HG02938 (cell line): ENCODE data around the gene CEP72.
"Not testable (repeated sequence)": the region's sequence is repeated elsewhere in the genome, so short reads cannot be mapped to it uniquely, and the experiment has no call there.

Source experiments
- ATAC-seq: cut with Tn5 transposase; IDR thresholded peaks from one replicate; pipeline ENCODE4 v1.9.1; 2021; ENCODE audit warnings: mild to moderate bottlenecking, moderate library complexity; ENCODE audit not compliant: unreplicated experiment

The CEP72 gene, protein sequence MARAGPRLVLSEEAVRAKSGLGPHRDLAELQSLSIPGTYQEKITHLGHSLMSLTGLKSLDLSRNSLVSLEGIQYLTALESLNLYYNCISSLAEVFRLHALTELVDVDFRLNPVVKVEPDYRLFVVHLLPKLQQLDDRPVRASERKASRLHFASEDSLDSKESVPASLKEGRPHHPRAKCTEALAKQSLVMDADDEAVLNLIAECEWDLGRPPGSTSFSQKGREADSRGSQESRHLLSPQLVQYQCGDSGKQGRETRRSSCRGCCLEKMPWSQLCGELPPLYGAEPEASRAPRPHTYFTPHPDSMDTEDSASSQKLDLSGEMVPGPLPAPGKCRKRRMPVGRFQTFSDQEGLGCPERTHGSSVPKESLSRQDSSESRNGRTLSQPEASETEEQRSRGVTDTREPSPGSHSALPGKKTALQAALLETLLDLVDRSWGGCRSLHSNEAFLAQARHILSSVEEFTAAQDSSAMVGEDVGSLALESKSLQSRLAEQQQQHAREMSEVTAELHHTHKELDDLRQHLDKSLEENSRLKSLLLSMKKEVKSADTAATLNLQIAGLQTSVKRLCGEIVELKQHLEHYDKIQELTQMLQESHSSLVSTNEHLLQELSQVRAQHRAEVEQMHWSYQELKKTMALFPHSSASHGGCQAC

DNA sequence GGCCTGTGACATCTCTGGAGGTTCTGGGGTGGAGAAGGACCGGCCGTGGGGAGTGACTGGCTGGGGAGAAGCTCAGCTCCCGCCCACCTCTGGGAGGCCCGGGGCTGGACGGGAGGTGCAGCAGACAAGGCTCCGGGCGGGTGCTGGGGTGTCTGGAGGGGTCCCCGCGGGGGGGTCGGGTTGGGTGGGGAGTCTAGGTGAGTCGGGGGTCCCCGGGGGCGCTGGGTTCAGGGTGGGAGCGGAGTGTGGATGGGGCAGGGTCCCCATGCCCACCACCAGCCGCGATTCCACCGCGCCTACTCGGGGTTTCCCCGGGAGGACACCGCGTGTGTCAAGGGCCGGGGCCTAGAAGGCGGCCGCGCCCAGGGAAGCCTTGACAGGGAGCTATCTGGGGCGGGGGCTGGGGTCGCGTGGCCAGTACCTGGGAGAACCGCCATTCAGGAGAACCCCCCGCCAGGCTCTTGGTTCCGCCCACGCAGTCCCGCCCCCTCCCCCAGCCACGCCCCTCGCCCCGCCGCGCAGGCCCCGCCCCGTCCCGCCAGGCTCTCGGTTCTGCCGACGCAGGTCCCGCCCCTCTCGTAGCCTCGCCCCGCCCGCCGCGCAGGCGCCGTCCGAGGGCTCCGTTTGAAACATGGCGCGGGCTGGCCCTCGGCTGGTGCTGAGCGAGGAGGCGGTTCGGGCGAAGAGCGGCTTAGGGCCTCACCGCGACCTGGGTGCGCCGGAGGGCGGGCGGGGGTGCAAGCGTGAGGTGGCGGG, at the start of gene CEP72:
TSS of gene CEP72 (plus strand) at position 610 of the 756 bp plus-strand sequence. CDS start at position 632, 22 bp downstream.
- peak; percentile 72 for ATAC-seq

GRCh38 chr5:565782-566440, 46.2 kb upstream of the CEP72 start:
- no peak for ATAC-seq

GRCh38 chr5:566636-567309, 45.4 kb upstream of the CEP72 start:
- ATAC-seq, result no peak

DNA sequence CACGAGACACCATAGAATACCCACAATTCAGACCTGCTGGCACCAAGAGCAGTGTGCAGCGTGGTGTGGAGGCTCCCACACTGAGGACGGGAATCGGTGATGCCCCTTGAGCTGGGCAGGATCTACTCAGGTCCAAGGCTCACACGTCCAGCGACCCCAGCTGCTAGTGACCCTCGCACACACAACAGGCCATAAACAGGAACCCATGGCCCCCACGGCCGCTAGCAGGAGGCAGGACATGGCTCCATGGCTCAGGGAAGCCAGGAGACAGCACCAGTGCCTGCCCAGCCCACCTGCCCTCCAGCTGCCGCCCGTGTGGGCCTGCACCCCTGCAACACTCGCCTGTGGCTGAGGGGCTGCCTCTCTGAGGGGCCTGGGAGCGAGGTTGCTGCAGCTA, 44.5 kb upstream of the CEP72 start:
- no peak for ATAC-seq

DNA sequence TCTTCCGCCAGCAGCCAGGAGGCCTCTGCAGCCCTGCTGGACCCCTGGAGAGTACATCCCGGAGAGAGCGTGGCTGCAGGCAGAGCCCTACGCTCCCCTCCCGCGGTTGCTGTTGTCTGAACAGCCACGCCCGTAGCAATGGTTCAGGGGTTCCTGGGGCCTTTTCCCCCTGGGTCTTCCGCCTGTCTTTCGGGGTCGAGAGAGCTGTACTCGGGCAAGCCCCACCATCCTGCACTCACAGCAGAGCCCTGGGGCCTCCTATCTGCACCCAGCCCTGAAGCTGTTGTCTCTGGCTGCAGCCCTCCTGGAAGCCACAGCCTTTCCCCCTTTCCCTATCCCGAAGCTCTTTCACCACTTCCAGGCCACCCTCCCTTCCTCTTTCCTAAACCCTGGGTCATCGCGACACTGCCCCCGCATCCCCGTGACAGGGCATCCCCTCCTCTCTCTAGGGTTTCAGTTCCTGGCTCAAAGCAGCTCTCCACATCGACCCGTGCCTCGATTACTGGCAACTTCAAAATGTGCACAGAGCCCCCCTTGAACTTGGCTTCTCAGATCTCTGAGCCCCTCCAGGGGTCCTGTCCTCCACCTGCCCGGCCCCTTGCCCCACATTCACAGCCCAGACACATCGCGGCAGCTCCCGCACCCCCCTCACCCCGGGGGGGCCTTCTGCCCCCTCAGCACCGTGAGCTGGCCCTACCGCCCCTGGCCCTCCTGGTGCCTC, 43.9 kb upstream of the CEP72 start:
- no peak for ATAC-seq

GRCh38 chr5:568809-569208, 43.3 kb upstream of the CEP72 start:
- no peak for ATAC-seq

- ATAC-seq, result no peak
Measured at GRCh38 chr5:569358-569867, 42.7 kb upstream of the CEP72 start.

GRCh38 chr5:569868-570361, 42.2 kb upstream of the CEP72 start:
- no peak for ATAC-seq

DNA sequence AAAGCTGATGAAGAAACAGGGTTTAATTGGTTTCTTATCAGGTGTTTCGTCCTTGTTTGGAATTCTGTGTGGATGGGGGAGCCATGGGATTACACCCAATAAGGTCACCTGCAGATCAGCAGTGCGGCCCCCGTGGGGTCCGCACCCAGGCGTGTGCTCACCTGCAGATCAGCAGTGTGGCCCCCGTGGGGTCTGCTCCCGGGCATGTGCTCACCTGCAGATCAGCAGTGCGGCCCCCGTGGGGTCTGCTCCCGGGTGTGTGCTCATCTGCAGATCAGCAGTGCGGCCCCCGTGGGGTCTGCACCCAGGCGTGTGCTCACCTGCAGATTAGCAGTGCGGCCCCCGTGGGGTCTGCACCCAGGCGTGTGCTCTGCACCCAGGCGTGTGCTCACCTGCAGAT, 41.7 kb upstream of the CEP72 start:
- ATAC-seq, result no peak

- no peak for ATAC-seq
Measured at GRCh38 chr5:570886-571285, 41.3 kb upstream of the CEP72 start.

DNA sequence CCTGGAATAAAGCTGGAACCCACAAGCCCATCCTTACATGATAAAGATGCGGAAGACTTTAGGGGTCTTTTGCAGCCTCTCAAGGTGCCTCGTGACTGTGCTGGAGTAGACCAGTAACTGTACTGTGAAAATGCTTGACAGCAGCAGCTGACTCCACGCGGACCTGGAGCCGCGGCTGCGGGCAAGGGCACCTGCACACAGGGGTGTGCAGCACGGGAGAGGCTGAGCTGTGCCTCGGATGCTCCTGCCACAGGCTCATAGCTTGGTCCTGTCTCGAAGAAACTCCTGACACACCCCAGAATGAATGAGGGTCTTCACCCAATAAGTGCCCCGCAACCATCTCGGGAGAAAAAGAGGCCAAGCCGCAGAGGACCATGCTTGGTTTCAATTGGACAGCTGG, 40.3 kb upstream of the CEP72 start:
- no peak for ATAC-seq

- no peak for ATAC-seq
Measured at GRCh38 chr5:572398-573019, 39.6 kb upstream of the CEP72 start.

- no peak for ATAC-seq
Measured at GRCh38 chr5:573206-573605, 38.9 kb upstream of the CEP72 start.

GRCh38 chr5:573976-574375, 38.2 kb upstream of the CEP72 start:
- no peak for ATAC-seq

- ATAC-seq, result no peak
Measured at GRCh38 chr5:574906-575305, 37.2 kb upstream of the CEP72 start.

DNA sequence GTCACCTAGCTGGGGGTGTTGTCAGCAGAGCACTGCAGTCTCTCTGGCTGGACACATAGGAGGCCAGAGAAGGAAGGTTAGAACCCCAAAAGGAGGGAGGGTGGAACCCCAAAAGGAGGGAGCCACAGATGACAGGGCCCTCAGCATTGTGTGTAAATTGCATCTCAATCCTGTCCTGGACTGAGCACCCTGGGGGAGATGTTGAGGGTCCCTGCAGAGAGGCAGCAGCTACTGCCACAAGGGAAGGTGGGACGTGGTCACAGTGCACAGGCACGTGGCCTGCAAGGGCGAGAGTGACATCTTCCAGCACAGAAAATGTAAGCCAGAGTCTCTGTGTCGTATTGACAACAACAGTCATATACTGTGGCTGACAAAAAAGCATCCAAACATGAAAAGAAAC, 36.5 kb upstream of the CEP72 start:
- ATAC-seq, result no peak

GRCh38 chr5:577214-577613, 34.9 kb upstream of the CEP72 start:
- not testable (repeated sequence) for ATAC-seq

DNA sequence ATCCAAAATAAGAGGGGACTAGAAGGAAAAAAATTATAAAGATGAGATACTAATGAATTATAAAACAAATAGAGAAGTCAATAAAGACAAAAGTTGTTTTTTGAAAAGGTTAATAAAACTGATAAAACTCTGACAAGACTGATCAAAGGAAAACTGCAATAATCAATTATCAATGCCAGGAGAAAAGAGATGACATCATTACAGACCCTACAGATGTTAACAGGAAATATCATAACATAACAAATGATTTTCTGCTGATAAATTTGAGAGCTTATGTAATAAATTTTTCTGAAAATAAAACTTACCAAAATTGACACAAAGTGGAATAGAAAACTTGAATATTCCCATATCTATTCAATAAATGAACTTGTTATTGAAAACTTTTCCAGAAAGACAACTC, 34.3 kb upstream of the CEP72 start:
- no peak for ATAC-seq

DNA sequence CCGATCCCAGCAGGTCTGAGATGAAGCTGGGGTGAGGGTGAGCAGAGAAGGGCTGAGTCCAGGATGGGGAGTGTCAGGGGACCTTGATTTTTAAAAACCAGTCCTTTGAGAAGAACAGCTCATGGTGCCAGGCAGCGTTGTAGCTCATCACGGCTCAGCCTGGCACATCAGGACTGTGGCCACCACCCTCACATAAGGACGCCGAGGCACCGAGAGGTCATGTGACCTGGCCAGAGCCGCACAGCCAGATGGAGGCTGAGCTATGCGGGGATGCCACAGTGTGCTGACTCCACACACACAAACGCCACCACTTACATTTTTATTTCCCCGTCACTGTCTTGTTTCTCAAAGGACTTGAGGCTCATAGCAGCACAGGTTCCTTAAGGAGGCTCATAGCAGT, 32.9 kb upstream of the CEP72 start:
- no peak for ATAC-seq
